HG03439 (cell line): ENCODE measurements around the gene UBALD2.
"Not testable (repeated sequence)": the region's sequence is repeated elsewhere in the genome, so short reads cannot be mapped to it uniquely, and the experiment has no call there.

Experiments
- ATAC-seq: cut with Tn5 transposase; IDR thresholded peaks from one replicate; pipeline ENCODE4 v1.9.1; 2021; ENCODE audit warnings: mild to moderate bottlenecking, moderate library complexity; ENCODE audit not compliant: unreplicated experiment

The UBALD2 gene

GRCh38 chr17:76264755-76265623 is at the start of gene UBALD2:
TSS of gene UBALD2 (plus strand) at chr17:76265348. CDS start at chr17:76265506, 158 bp downstream.
- ATAC-seq, result peak; percentile 70

- ATAC-seq, result no peak
Measured at GRCh38 chr17:76217081-76217480, 48.1 kb upstream of the UBALD2 start.

GRCh38 chr17:76219670-76220383 is 45.3 kb upstream of the UBALD2 start:
- no peak for ATAC-seq

GRCh38 chr17:76223802-76224201 is 41.3 kb upstream of the UBALD2 start:
- ATAC-seq, result no peak

GRCh38 chr17:76225373-76226086 is 39.6 kb upstream of the UBALD2 start:
- not testable (repeated sequence) for ATAC-seq

- not testable (repeated sequence) for ATAC-seq
Measured at GRCh38 chr17:76226749-76227148, 38.4 kb upstream of the UBALD2 start.

- ATAC-seq, result no peak
Measured at GRCh38 chr17:76232342-76232741, 32.8 kb upstream of the UBALD2 start.

GRCh38 chr17:76233588-76234353 is 31.4 kb upstream of the UBALD2 start:
- ATAC-seq, result no peak

- ATAC-seq, result no peak
Measured at GRCh38 chr17:76234354-76234679, 30.8 kb upstream of the UBALD2 start.

GRCh38 chr17:76235883-76236282 is 29.3 kb upstream of the UBALD2 start:
- ATAC-seq, result no peak

GRCh38 chr17:76236603-76237002 is 28.5 kb upstream of the UBALD2 start:
- ATAC-seq, result no peak

GRCh38 chr17:76237859-76238313 is 27.3 kb upstream of the UBALD2 start:
- ATAC-seq, result no peak

GRCh38 chr17:76238847-76239537 is 26.2 kb upstream of the UBALD2 start:
- no peak for ATAC-seq

- no peak for ATAC-seq
Measured at GRCh38 chr17:76239538-76240274, 25.4 kb upstream of the UBALD2 start.

GRCh38 chr17:76240461-76241203 is 24.5 kb upstream of the UBALD2 start, which contains the start of gene RNF157:
TSS of gene RNF157 (minus strand) at chr17:76240493. CDS start at chr17:76240240, 253 bp downstream.
- peak; percentile 66 for ATAC-seq

- ATAC-seq, result no peak
Measured at GRCh38 chr17:76241204-76241538, 24.0 kb upstream of the UBALD2 start.

GRCh38 chr17:76241691-76242255 is 23.4 kb upstream of the UBALD2 start:
- no peak for ATAC-seq
